Peyer's patch (tissue), 4 donors: ENCODE measurements around the gene SSX2IP. TPM values are rescaled to one million over a fixed set of nuclear protein-coding genes. Genes with fewer than 3 reads are reported as not detected.
"Not testable (repeated sequence)": the region's sequence is repeated elsewhere in the genome, so short reads cannot be mapped to it uniquely, and the experiment has no call there.

Source experiments
- DNase-seq, 3 donors: peaks; one replicate each; pipeline ENCODE4 v3.0.0-alpha.2; 2017 to 2019
- H3K27ac ChIP-seq, 4 donors: fragments of 200-600 bp; sonication (generic); one replicate each; pipeline ENCODE4 v1.5.1; 2016 to 2019
- H3K27me3 ChIP-seq, 2 donors: fragments of 200-600 bp; sonication (generic); one replicate each; pipeline ENCODE4 v1.5.1; 2019
- H3K36me3 ChIP-seq, 3 donors: fragments of 200-600 bp; sonication (generic); one replicate each; pipeline ENCODE4 v1.5.1; 2016 to 2019
- H3K4me1 ChIP-seq, 4 donors: fragments of 200-600 bp; sonication (generic); one replicate each; pipeline ENCODE4 v1.5.1; 2016 to 2019
- H3K4me3 ChIP-seq, 4 donors: fragments of 200-600 bp; sonication (generic); 1 replicate in 3 of 4; 2 replicates in 1 of 4; pipeline ENCODE4 v1.5.1; 2016 to 2019; ENCODE audit warnings: mild to moderate bottlenecking in 1 of 4
- H3K9me3 ChIP-seq, 4 donors: fragments of 200-600 bp; sonication (generic); one replicate each; pipeline ENCODE4 v1.5.1; 2016 to 2019; ENCODE audit warnings: mild to moderate bottlenecking in 1 of 4
- CTCF ChIP-seq, 6 experiments: fragments of 450-650 bp in 4 of 6; fragments of 200-600 bp in 2 of 6; sonication (generic) in 1 of 6; IDR thresholded peaks; one replicate each; pipeline ENCODE4 v1.5.1; 2017 to 2019; ENCODE audit warnings: antibody characterized with exemption in 6 of 6, mild to moderate bottlenecking in 3 of 6, moderate library complexity in 1 of 6
- POLR2A ChIP-seq, 2 donors: fragments of 450-650 bp; IDR thresholded peaks; one replicate each; pipeline ENCODE4 v1.5.1; 2017; ENCODE audit warnings: antibody characterized with exemption in 2 of 2, mild to moderate bottlenecking in 2 of 2, moderate library complexity in 2 of 2
- total RNA-seq, 4 donors: library from RNA; depleted of rRNA; stranded (reverse); fragments of >200 nt; gene quantifications; one replicate each; pipeline ENCODE4 v1.1.0, GENCODE V29; 2016

The SSX2IP gene
- total RNA-seq, 4 donors from 2014 or later = 10.7 to 20.6 (median 11.7) TPM

GRCh38 chr1:84644472-84644871, 45.8 kb downstream of the SSX2IP start:
- Histone ChIP-seq H3K36me3 (no peaks in the 10 kb centered on the region), H3K4me1 (no peaks in the 10 kb centered on the region), H3K9me3 (no peaks in the 10 kb centered on the region), H3K4me3 (no peak overlapping the region), H3K27me3 (no peaks in the 10 kb centered on the region), H3K27ac (no peak overlapping the region)
- TF ChIP-seq CTCF (IDR thresholded peaks at IDR 0.05) = no peak
- TF ChIP-seq POLR2A (IDR thresholded peaks at IDR 0.05) = no peak
- DNase-seq = no peak

GRCh38 chr1:84643183-84643582, 47.1 kb downstream of the SSX2IP start:
- no peaks in the 10 kb centered on the region for H3K4me1 ChIP-seq
- no peaks in the 10 kb centered on the region for H3K27me3 ChIP-seq
- TF ChIP-seq CTCF (IDR thresholded peaks at IDR 0.05) (no peak), POLR2A (IDR thresholded peaks at IDR 0.05) (no peak)
- no peaks in the 10 kb centered on the region for H3K36me3 ChIP-seq
- H3K9me3 ChIP-seq = no peaks in the 10 kb centered on the region
- no peak for DNase-seq
- H3K4me3 ChIP-seq = no peak overlapping the region
- no peak overlapping the region for H3K27ac ChIP-seq

- no peak for TF ChIP-seq POLR2A (IDR thresholded peaks at IDR 0.05)
- TF ChIP-seq CTCF (IDR thresholded peaks at IDR 0.05) = no peak
- Histone ChIP-seq H3K9me3 (no peaks in the 10 kb centered on the region), H3K27ac (no peak overlapping the region), H3K36me3 (no peaks in the 10 kb centered on the region), H3K4me1 (no peaks in the 10 kb centered on the region), H3K27me3 (no peaks in the 10 kb centered on the region), H3K4me3 (no peak overlapping the region)
- no peak for DNase-seq
These were observed 47.5 kb downstream of the SSX2IP start for GRCh38 chr1:84642774-84643173.

- H3K27ac ChIP-seq, H3K36me3 ChIP-seq, H3K4me3 ChIP-seq, H3K9me3 ChIP-seq, DNase-seq, H3K27me3 ChIP-seq, H3K4me1 ChIP-seq: not testable (repeated sequence)
These were observed 50.5 kb downstream of the SSX2IP start for GRCh38 chr1:84639731-84640130.

- TF ChIP-seq POLR2A (IDR thresholded peaks at IDR 0.05) = no peak
- TF ChIP-seq CTCF (IDR thresholded peaks at IDR 0.05) = no peak
- Histone ChIP-seq H3K27me3 (no peaks in the 10 kb centered on the region), H3K4me3 (no peak overlapping the region), H3K9me3 (no peaks in the 10 kb centered on the region), H3K4me1 (peaks cover 0 to 8% (median 1%) of the 10 kb centered on the region in 4 donors), H3K36me3 (no peaks in the 10 kb centered on the region), H3K27ac (peak overlapping the region in 2 of 4 donors; percentile 51 to 67)
- DNase-seq = no peak
These were observed 54.8 kb downstream of the SSX2IP start for GRCh38 chr1:84635429-84635828.

- no peaks in the 10 kb centered on the region for H3K36me3 ChIP-seq
- H3K27me3 ChIP-seq = no peaks in the 10 kb centered on the region
- DNase-seq = peak in 2 of 3 donors; percentile 57 to 61
- H3K9me3 ChIP-seq = no peaks in the 10 kb centered on the region
- no peak overlapping the region for H3K4me3 ChIP-seq
- peak overlapping the region in 3 of 4 donors; percentile 36 to 67 (median 51) for H3K27ac ChIP-seq
- peak in 1 of 2 donors; percentile 17 for TF ChIP-seq POLR2A (IDR thresholded peaks at IDR 0.05)
- no peak for TF ChIP-seq CTCF (IDR thresholded peaks at IDR 0.05)
- peaks cover 0 to 8% (median 1%) of the 10 kb centered on the region in 4 donors for H3K4me1 ChIP-seq
These were observed 55.6 kb downstream of the SSX2IP start for GRCh38 chr1:84634536-84635205.
